ENCODE measurements around the gene USP34. TPM values are rescaled to one million over a fixed set of nuclear protein-coding genes. Genes with fewer than 3 reads are reported as not detected.
"Not testable (repeated sequence)": the region's sequence is repeated elsewhere in the genome, so short reads cannot be mapped to it uniquely, and the experiment has no call there.

The USP34 gene
- total RNA-seq, 5 donors from 2014 or later (not counting 1 experiment from before 2014, with no cell fraction given) = 118 to 193 (median 132) TPM

GRCh38 chr2:61448229-61448628 lies 22.7 kb downstream of the USP34 start:
- no peaks in the 10 kb centered on the region for H3K9me3 ChIP-seq
- peaks cover 34% of the 10 kb centered on the region for H3K36me3 Mint-ChIP-seq
- CTCF ChIA-PET = no interaction called here

GRCh38 chr2:61446971-61447370 lies 23.9 kb downstream of the USP34 start:
- H3K4me3 Mint-ChIP-seq; H3K36me3 ChIP-seq (ENCODE audit: control insufficient read depth in 2 of 2, extremely low read depth in 1 of 2, insufficient read depth in 1 of 2, low read length in 1 of 2); H3K27ac Mint-ChIP-seq; H3K27me3 ChIP-seq (replicated peaks in 1 of 2; ENCODE audit: control insufficient read depth in 2 of 2, extremely low read depth in 1 of 2, insufficient read depth in 2 of 2, low read length in 1 of 2); DNase-seq; ATAC-seq (replicated peaks in 1 of 4); H3K27ac ChIP-seq (ENCODE audit: low read length); H3K9me3 Mint-ChIP-seq; CTCF ChIA-PET; H3K9me3 ChIP-seq; H3K27me3 Mint-ChIP-seq; H3K4me3 ChIP-seq (ENCODE audit: control insufficient read depth in 1 of 2, extremely low read depth in 1 of 2, low read length in 1 of 2): not testable (repeated sequence)
- H3K4me1 ChIP-seq (ENCODE audit: control insufficient read depth in 1 of 2, extremely low read depth in 1 of 2, insufficient read depth in 2 of 2, low read length in 2 of 2) = peaks cover 0 to 27% of the 10 kb centered on the region in 2 experiments
- POLR2A ChIA-PET = interaction anchor here in 1 of 2 donors (0.6 kb wide), 1 partner anchor 98 kb away, joined by 4 read pairs; no protein-coding TSS in a partner anchor
- Mint-ChIP-seq H3K4me1 (peaks cover 61 to 69% (median 69%) of the 10 kb centered on the region in 3 donors), H3K36me3 (peaks cover 31% of the 10 kb centered on the region)
- WGBS (ENCODE audit: insufficient coverage) = 94% methylated on average over 5 of the region's 7 CpGs

More at GRCh38 chr2:61448229-61448628, 22.7 kb downstream of the USP34 start:
- Mint-ChIP-seq H3K4me1 (peaks cover 54 to 64% (median 60%) of the 10 kb centered on the region in 3 donors), H3K27me3 (no peaks in the 10 kb centered on the region), H3K9me3 (no peaks in the 10 kb centered on the region), H3K27ac (peak overlapping the region in 1 of 2 donors; percentile 46), H3K4me3 (no peak overlapping the region)
- Histone ChIP-seq H3K36me3 (ENCODE audit: control insufficient read depth in 2 of 2, extremely low read depth in 1 of 2, insufficient read depth in 1 of 2, low read length in 1 of 2) (peaks cover 0 to 6% of the 10 kb centered on the region in 2 donors), H3K4me1 (ENCODE audit: control insufficient read depth in 1 of 2, extremely low read depth in 1 of 2, insufficient read depth in 2 of 2, low read length in 2 of 2) (peaks cover 0 to 28% of the 10 kb centered on the region in 2 experiments), H3K27me3 (replicated peaks in 1 of 2; ENCODE audit: control insufficient read depth in 2 of 2, extremely low read depth in 1 of 2, insufficient read depth in 2 of 2, low read length in 1 of 2) (no peaks in the 10 kb centered on the region), H3K4me3 (ENCODE audit: control insufficient read depth in 1 of 2, extremely low read depth in 1 of 2, low read length in 1 of 2) (no peak overlapping the region), H3K27ac (ENCODE audit: low read length) (no peak overlapping the region)
- POLR2A ChIA-PET = no interaction called here
- WGBS (ENCODE audit: insufficient coverage) = 80% methylated on average over 1 of the region's 2 CpGs
- no peak for DNase-seq
- ATAC-seq (replicated peaks in 1 of 4) = no peak

GRCh38 chr2:61443342-61444041 lies 27.4 kb downstream of the USP34 start:
- H3K27ac ChIP-seq (ENCODE audit: low read length) = no peak overlapping the region
- H3K9me3 Mint-ChIP-seq = peaks cover 0 to 4% (median 3%) of the 10 kb centered on the region in 3 donors
- whole genome bisulfite sequencing (ENCODE audit: insufficient coverage) = 92% methylated on average over 2 of the region's 7 CpGs

GRCh38 chr2:61439241-61440002 lies 31.5 kb downstream of the USP34 start:
- Mint-ChIP-seq H3K4me3 (peak overlapping the region in 2 of 3 donors; percentile 14 to 26), H3K4me1 (peaks cover 74 to 77% (median 76%) of the 10 kb centered on the region in 3 donors), H3K9me3 (peaks cover 4 to 21% (median 13%) of the 10 kb centered on the region in 3 donors), H3K27me3 (no peaks in the 10 kb centered on the region), H3K27ac (no peak overlapping the region), H3K36me3 (peaks cover 39% of the 10 kb centered on the region)
- ATAC-seq (replicated peaks in 1 of 4) (peak in 1 of 4 experiments; percentile 23), DNase-seq (no peak)
- ChIA-PET CTCF (interaction anchor here in 1 of 2 donors (1.2 kb wide), 1 partner anchor 9 kb away, joined by 4 read pairs; no protein-coding TSS in a partner anchor), POLR2A (interaction anchor here in 1 of 2 donors (0.7 kb wide), 1 partner anchor 96 kb away, joined by 3 read pairs; no protein-coding TSS in a partner anchor)
- H3K36me3 ChIP-seq (ENCODE audit: control insufficient read depth in 2 of 2, extremely low read depth in 1 of 2, insufficient read depth in 1 of 2, low read length in 1 of 2) = peaks cover 0 to 7% of the 10 kb centered on the region in 2 donors
- peaks cover 2% of the 10 kb centered on the region for H3K9me3 ChIP-seq
- no peak overlapping the region for H3K4me3 ChIP-seq (ENCODE audit: control insufficient read depth in 1 of 2, extremely low read depth in 1 of 2, low read length in 1 of 2)
- no peak overlapping the region for H3K27ac ChIP-seq (ENCODE audit: low read length)
- no peaks in the 10 kb centered on the region for H3K27me3 ChIP-seq (replicated peaks in 1 of 2; ENCODE audit: control insufficient read depth in 2 of 2, extremely low read depth in 1 of 2, insufficient read depth in 2 of 2, low read length in 1 of 2)
- WGBS (ENCODE audit: insufficient coverage) = 85% methylated on average over 6 of the region's 7 CpGs
- H3K4me1 ChIP-seq (ENCODE audit: control insufficient read depth in 1 of 2, extremely low read depth in 1 of 2, insufficient read depth in 2 of 2, low read length in 2 of 2) = peaks cover 2 to 41% of the 10 kb centered on the region in 2 experiments

More at GRCh38 chr2:61443342-61444041, 27.4 kb downstream of the USP34 start:
- Mint-ChIP-seq H3K4me3 (peak overlapping the region in 1 of 3 donors; percentile 12), H3K27ac (no peak overlapping the region), H3K27me3 (no peaks in the 10 kb centered on the region), H3K4me1 (peaks cover 61 to 74% (median 73%) of the 10 kb centered on the region in 3 donors), H3K36me3 (peaks cover 27% of the 10 kb centered on the region)
- DNase-seq (no peak), ATAC-seq (replicated peaks in 1 of 4) (no peak)
- ChIA-PET CTCF (interaction anchor here in 1 of 2 donors (0.8 to 1.3 kb wide), 2 partner anchors 13 to 17 kb away, joined by 3 to 4 read pairs; no protein-coding TSS in a partner anchor), POLR2A (interaction anchor here in 1 of 2 donors (0.6 kb wide), 1 partner anchor 100 kb away, joined by 7 read pairs; no protein-coding TSS in a partner anchor)
- Histone ChIP-seq H3K4me3 (ENCODE audit: control insufficient read depth in 1 of 2, extremely low read depth in 1 of 2, low read length in 1 of 2) (no peak overlapping the region), H3K4me1 (ENCODE audit: control insufficient read depth in 1 of 2, extremely low read depth in 1 of 2, insufficient read depth in 2 of 2, low read length in 2 of 2) (peaks cover 2 to 39% of the 10 kb centered on the region in 2 experiments), H3K36me3 (ENCODE audit: control insufficient read depth in 2 of 2, extremely low read depth in 1 of 2, insufficient read depth in 1 of 2, low read length in 1 of 2) (peaks cover 0 to 10% of the 10 kb centered on the region in 2 donors), H3K9me3 (no peaks in the 10 kb centered on the region), H3K27me3 (replicated peaks in 1 of 2; ENCODE audit: control insufficient read depth in 2 of 2, extremely low read depth in 1 of 2, insufficient read depth in 2 of 2, low read length in 1 of 2) (no peaks in the 10 kb centered on the region)

GRCh38 chr2:61438670-61439069 lies 32.2 kb downstream of the USP34 start:
- peak overlapping the region in 1 of 2 donors; percentile 12 for H3K27ac Mint-ChIP-seq
- no peaks in the 10 kb centered on the region for H3K27me3 ChIP-seq (replicated peaks in 1 of 2; ENCODE audit: control insufficient read depth in 2 of 2, extremely low read depth in 1 of 2, insufficient read depth in 2 of 2, low read length in 1 of 2)
- H3K27me3 Mint-ChIP-seq = no peaks in the 10 kb centered on the region
- H3K9me3 Mint-ChIP-seq = peaks cover 4 to 21% (median 13%) of the 10 kb centered on the region in 3 donors
- no peak for ATAC-seq (replicated peaks in 1 of 4)
- peak overlapping the region in 1 of 3 donors; percentile 26 for H3K4me3 Mint-ChIP-seq
- peaks cover 34% of the 10 kb centered on the region for H3K36me3 Mint-ChIP-seq
- H3K36me3 ChIP-seq (ENCODE audit: control insufficient read depth in 2 of 2, extremely low read depth in 1 of 2, insufficient read depth in 1 of 2, low read length in 1 of 2) = peaks cover 0 to 11% of the 10 kb centered on the region in 2 donors
- H3K4me3 ChIP-seq (ENCODE audit: control insufficient read depth in 1 of 2, extremely low read depth in 1 of 2, low read length in 1 of 2) = no peak overlapping the region
- no peak overlapping the region for H3K27ac ChIP-seq (ENCODE audit: low read length)
- peaks cover 2 to 45% of the 10 kb centered on the region in 2 experiments for H3K4me1 ChIP-seq (ENCODE audit: control insufficient read depth in 1 of 2, extremely low read depth in 1 of 2, insufficient read depth in 2 of 2, low read length in 2 of 2)
- CTCF ChIA-PET = interaction anchor here in 1 of 2 donors (1.2 kb wide), 1 partner anchor 9 kb away, joined by 4 read pairs; no protein-coding TSS in a partner anchor
- peaks cover 74 to 80% (median 78%) of the 10 kb centered on the region in 3 donors for H3K4me1 Mint-ChIP-seq
- POLR2A ChIA-PET = no interaction called here
- no peak for DNase-seq
- peaks cover 2% of the 10 kb centered on the region for H3K9me3 ChIP-seq

GRCh38 chr2:61437170-61437569 lies 33.7 kb downstream of the USP34 start:
- H3K27ac ChIP-seq (ENCODE audit: low read length) = no peak overlapping the region

More at GRCh38 chr2:61437170-61437569, 33.7 kb downstream of the USP34 start:
- ATAC-seq (replicated peaks in 1 of 4) (no peak), DNase-seq (no peak)
- Mint-ChIP-seq H3K4me1 (peaks cover 72 to 75% (median 72%) of the 10 kb centered on the region in 3 donors), H3K27me3 (no peaks in the 10 kb centered on the region), H3K4me3 (no peak overlapping the region), H3K27ac (peak overlapping the region; percentile 19 to 31), H3K36me3 (peaks cover 36% of the 10 kb centered on the region), H3K9me3 (peaks cover 4 to 21% (median 13%) of the 10 kb centered on the region in 3 donors)
- CTCF ChIA-PET = interaction anchor here in 1 of 2 donors (0.6 to 1.5 kb wide), 3 partner anchors 9 to 101 kb away, joined by 3 to 5 read pairs (median 4); partner anchors contain the start of gene XPO1
- H3K27me3 ChIP-seq (replicated peaks in 1 of 2; ENCODE audit: control insufficient read depth in 2 of 2, extremely low read depth in 1 of 2, insufficient read depth in 2 of 2, low read length in 1 of 2) = no peaks in the 10 kb centered on the region
- 97% methylated on average over 4 of the region's 4 CpGs for WGBS (ENCODE audit: insufficient coverage)
- H3K9me3 ChIP-seq = peaks cover 2% of the 10 kb centered on the region
- H3K4me3 ChIP-seq (ENCODE audit: control insufficient read depth in 1 of 2, extremely low read depth in 1 of 2, low read length in 1 of 2) = no peak overlapping the region
- peaks cover 2 to 52% of the 10 kb centered on the region in 2 experiments for H3K4me1 ChIP-seq (ENCODE audit: control insufficient read depth in 1 of 2, extremely low read depth in 1 of 2, insufficient read depth in 2 of 2, low read length in 2 of 2)
- H3K36me3 ChIP-seq (ENCODE audit: control insufficient read depth in 2 of 2, extremely low read depth in 1 of 2, insufficient read depth in 1 of 2, low read length in 1 of 2) = peaks cover 0 to 11% of the 10 kb centered on the region in 2 donors
- POLR2A ChIA-PET = no interaction called here

Data from T-cell (primary cell).